ENCODE results near the gene CDH13.

CDH13 gene

GRCh38 chr16:82792693-82793092 is 165.9 kb downstream of the CDH13 start:
- no peaks in the 10 kb centered on the region for H3K9me3 ChIP-seq (ENCODE audit: control insufficient read depth, insufficient read depth, low read depth, low read length)
- ChIA-PET POLR2A (no interaction called here), CTCF (no interaction called here)
- no peaks in the 10 kb centered on the region for H3K4me1 ChIP-seq (ENCODE audit: control insufficient read depth, insufficient read depth, low read length)
- no peaks in the 10 kb centered on the region for H3K36me3 ChIP-seq (ENCODE audit: control insufficient read depth in 2 of 2, insufficient read depth in 1 of 2, low read length in 2 of 2)
- no peak overlapping the region for H3K27ac ChIP-seq (ENCODE audit: extremely low read depth, low read depth, low read length)
- no peak overlapping the region for H3K4me3 ChIP-seq (ENCODE audit: low read depth, low read length)
- TF ChIP-seq MYNN (tag by site-specific recombination; IDR thresholded peaks at IDR 0.05; ENCODE audit: borderline replicate concordance) (no peak), ZNF211 (tag by site-specific recombination; IDR thresholded peaks at IDR 0.05; ENCODE audit: low read depth) (no peak), GFI1B (tag by site-specific recombination; IDR thresholded peaks at IDR 0.05) (no peak), ZSCAN23 (tag by site-specific recombination; IDR thresholded peaks at IDR 0.05) (no peak), SCRT2 (tag by site-specific recombination; IDR thresholded peaks at IDR 0.05) (no peak), MZF1 (tag by site-specific recombination; IDR thresholded peaks at IDR 0.05; ENCODE audit: borderline replicate concordance) (no peak), ZNF148 (tag by site-specific recombination; IDR thresholded peaks at IDR 0.05; ENCODE audit: borderline replicate concordance) (no peak), OVOL3 (tag by site-specific recombination; IDR thresholded peaks at IDR 0.05) (no peak), REST (tag by site-specific recombination; IDR thresholded peaks at IDR 0.05) (no peak), YY2 (tag by site-specific recombination; IDR thresholded peaks at IDR 0.05) (no peak), HOXA7 (CRISPR knock-in tag; IDR thresholded peaks at IDR 0.05; ENCODE audit: borderline replicate concordance) (no peak), ZNF10 (tag by site-specific recombination; IDR thresholded peaks at IDR 0.05) (no peak), ZNF398 (tag by site-specific recombination; IDR thresholded peaks at IDR 0.05) (no peak), PRDM10 (tag by site-specific recombination; IDR thresholded peaks at IDR 0.05) (no peak), IKZF3 (tag by site-specific recombination; IDR thresholded peaks at IDR 0.05) (no peak), INSM2 (tag by site-specific recombination; IDR thresholded peaks at IDR 0.05) (no peak), SP7 (tag by site-specific recombination; IDR thresholded peaks at IDR 0.05) (no peak), ZNF214 (tag by site-specific recombination; IDR thresholded peaks at IDR 0.05; ENCODE audit: borderline replicate concordance) (no peak)

Data from HEK293 (cell line).